HCT116 (cell line): Measurements from ENCODE around the gene PPRC1. TPM values are rescaled to one million over a fixed set of nuclear protein-coding genes. Genes with fewer than 3 reads are reported as not detected.

Source experiments
- ATAC-seq: fragments of 200-7000 bp; cut with Tn5 transposase; 2 replicates; pipeline ENCODE4 v1.9.1; 2020; ENCODE audit warnings: mild to moderate bottlenecking, moderate library complexity
- BruUV-seq: library from RNA; stranded (reverse); fragments of 400-500 nt; replicated peaks from 2 replicates; lab custom pipeline; 2021; lab: Mats Ljungman, UMichigan
- CTCF ChIA-PET: fragments of 300-600 bp; sonication (Branson Sonifier 250); formaldehyde crosslinking; loops from one replicate; lab custom pipeline; 2021; ENCODE audit warnings: antibody characterized with exemption; lab: Charles Lee
- POLR2A ChIA-PET: fragments of 300-600, 350-600 bp; sonication (Branson Sonifier 250); formaldehyde crosslinking; loops from one replicate; lab custom pipeline; 2021; ENCODE audit warnings: antibody characterized with exemption; lab: Charles Lee
- RAD21 ChIA-PET, 2 experiments: fragments of 300-600 bp; sonication (Branson Sonifier 250); formaldehyde crosslinking; loops; one replicate each; lab custom pipeline; 2023; ENCODE audit warnings: low total read pairs in 2 of 2; ENCODE audit not compliant: uncharacterized antibody in 2 of 2, unreplicated experiment in 2 of 2, low non-redundant PET in 1 of 2; lab: Charles Lee
- DNase-seq: peaks from one replicate; pipeline ENCODE4 v3.0.0-alpha.2; 2010; ENCODE audit warnings: low read depth, low spot score
- H2AFZ ChIP-seq: fragments of 200-600 bp; shearing (Covaris generic), sonication (generic); 2 replicates; pipeline ENCODE4 v1.6.1; 2017; ENCODE audit warnings: low read depth, mixed run types, mixed read lengths, antibody characterized with exemption, low read length; ENCODE audit not compliant: poor library complexity, severe bottlenecking
- H3K27ac ChIP-seq: 2 replicates; pipeline ENCODE4 v1.5.1; 2012; ENCODE audit warnings: low read depth, low read length
- H3K27me3 ChIP-seq: fragments of 200-600 bp; sonication (generic); 2 replicates; pipeline ENCODE4 v1.6.1; 2016; ENCODE audit warnings: mixed run types, low read length, mixed read lengths; ENCODE audit not compliant: insufficient read depth
- H3K36me3 ChIP-seq, 2 experiments: fragments of 200-500 bp in 1 of 2; fragments of 200-600 bp in 1 of 2; sonication (Bioruptor generic) in 1 of 2; sonication (generic) in 1 of 2; 2 replicates each; pipeline versions ENCODE4 v1.5.1 to v1.6.1; 2014 to 2016; ENCODE audit warnings: low read length in 2 of 2, inconsistent platforms in 1 of 2, mixed read lengths in 1 of 2, mixed run types in 1 of 2; ENCODE audit not compliant: insufficient read depth in 2 of 2, control insufficient read depth in 1 of 2
- H3K4me1 ChIP-seq, 2 experiments: fragments of 200-600 bp in 1 of 2; sonication (generic) in 1 of 2; 2 replicates each; pipeline versions ENCODE4 v1.5.1 to v1.6.1; 2012 to 2017; ENCODE audit warnings: low read length in 2 of 2, inconsistent platforms in 1 of 2, mild to moderate bottlenecking in 1 of 2, mixed read lengths in 1 of 2, mixed run types in 1 of 2, moderate library complexity in 1 of 2; ENCODE audit not compliant: insufficient read depth in 2 of 2, control insufficient read depth in 1 of 2
- H3K4me2 ChIP-seq: fragments of 200-600 bp; sonication (generic); 2 replicates; pipeline ENCODE4 v1.6.1; 2017; ENCODE audit warnings: mixed run types, low read length, mixed read lengths
- H3K4me3 ChIP-seq, 2 experiments: fragments of 200-600 bp in 1 of 2; sonication (generic) in 1 of 2; replicated peaks in 1 of 2; 2 replicates each; pipeline ENCODE4 v1.5.1; 2011 to 2016; ENCODE audit warnings: low read length in 2 of 2, control low read depth in 1 of 2, low read depth in 1 of 2, mild to moderate bottlenecking in 1 of 2, mixed read lengths in 1 of 2, mixed run types in 1 of 2
- H3K79me2 ChIP-seq: fragments of 200-600 bp; sonication (generic); 2 replicates; pipeline ENCODE4 v1.6.1; 2017; ENCODE audit warnings: mild to moderate bottlenecking, mixed run types, low read length, moderate library complexity, mixed read lengths; ENCODE audit not compliant: insufficient read depth
- H3K9ac ChIP-seq: fragments of 200-600 bp; sonication (generic); 2 replicates; pipeline ENCODE4 v1.6.1; 2016; ENCODE audit warnings: low read length, mixed read lengths
- H3K9me2 ChIP-seq: fragments of 200-600 bp; sonication (generic), shearing (Covaris generic); 2 replicates; pipeline ENCODE4 v1.6.1; 2017; ENCODE audit warnings: mixed run types, mild to moderate bottlenecking, moderate library complexity; ENCODE audit not compliant: insufficient read depth
- H3K9me3 ChIP-seq, 2 experiments: fragments of 200-500 bp in 1 of 2; fragments of 200-600 bp in 1 of 2; sonication (Bioruptor generic) in 1 of 2; sonication (generic) in 1 of 2; 2 replicates each; pipeline ENCODE4 v1.6.1; 2014 to 2017; ENCODE audit warnings: low read length in 2 of 2, mixed read lengths in 2 of 2, inconsistent platforms in 1 of 2, low read depth in 1 of 2, mild to moderate bottlenecking in 1 of 2, mixed run types in 1 of 2, moderate library complexity in 1 of 2; ENCODE audit not compliant: control insufficient read depth in 1 of 2, insufficient read depth in 1 of 2
- H4K20me1 ChIP-seq: fragments of 200-600 bp; sonication (generic), shearing (Covaris generic); 2 replicates; pipeline ENCODE4 v1.6.1; 2017; ENCODE audit warnings: mixed run types, mild to moderate bottlenecking, moderate library complexity; ENCODE audit not compliant: insufficient read depth
- CBX3 ChIP-seq: IDR thresholded peaks from 2 replicates; pipeline ENCODE4 v1.6.1; 2012; ENCODE audit warnings: low read depth
- CEBPB ChIP-seq: IDR thresholded peaks from 2 replicates; pipeline ENCODE4 v1.6.1; 2012; ENCODE audit warnings: low read depth
- EGR1 ChIP-seq: IDR thresholded peaks from 2 replicates; pipeline ENCODE4 v1.6.1; 2012; ENCODE audit warnings: low read depth
- ELF1 ChIP-seq: IDR thresholded peaks from 2 replicates; pipeline ENCODE4 v1.6.1; 2012; ENCODE audit warnings: low read depth, borderline replicate concordance
- EZH2 ChIP-seq: fragments of 200-600 bp; sonication (generic); IDR thresholded peaks from 2 replicates; pipeline ENCODE4 v1.6.1; 2017; ENCODE audit warnings: antibody characterized with exemption, mixed run types
- EZH2phosphoT487 ChIP-seq: fragments of 200-600 bp; IDR thresholded peaks from 2 replicates; pipeline ENCODE4 v1.6.1; 2018; ENCODE audit warnings: antibody characterized with exemption, borderline replicate concordance
- JUND ChIP-seq: IDR thresholded peaks from 2 replicates; pipeline ENCODE4 v1.6.1; 2012
- POLR2A ChIP-seq: IDR thresholded peaks from 2 replicates; pipeline ENCODE4 v1.7.0; 2011; ENCODE audit warnings: borderline replicate concordance; ENCODE audit not compliant: insufficient read depth, insufficient read length; ENCODE audit errors: extremely low read depth
- POLR2AphosphoS5 ChIP-seq: IDR thresholded peaks from 2 replicates; pipeline ENCODE4 v1.6.1; 2011; ENCODE audit warnings: mild to moderate bottlenecking, low read depth, low read length, moderate library complexity
- RAD21 ChIP-seq: IDR thresholded peaks from 2 replicates; pipeline ENCODE4 v1.6.1; 2012; ENCODE audit warnings: low read depth, mild to moderate bottlenecking
- SIN3A ChIP-seq: IDR thresholded peaks from 2 replicates; pipeline ENCODE4 v1.6.1; 2012; ENCODE audit warnings: low read depth
- SP1 ChIP-seq: IDR thresholded peaks from 2 replicates; pipeline ENCODE4 v1.6.1; 2012; ENCODE audit warnings: low read depth
- TCF7L2 ChIP-seq: IDR thresholded peaks from 2 replicates; pipeline ENCODE4 v1.7.0; 2011; ENCODE audit warnings: borderline replicate concordance, inconsistent platforms; ENCODE audit not compliant: insufficient read depth, insufficient read length; ENCODE audit errors: extremely low read depth
- YY1 ChIP-seq: IDR thresholded peaks from 2 replicates; pipeline ENCODE4 v1.6.1; 2011; ENCODE audit warnings: low read length, low read depth, moderate library complexity, mild to moderate bottlenecking; ENCODE audit not compliant: insufficient replicate concordance; ENCODE audit errors: extremely low read depth
- ZFX ChIP-seq: fragments of 450-650 bp; IDR thresholded peaks from 2 replicates; pipeline ENCODE4 v1.6.1; 2017
- ZNF274 ChIP-seq: fragments of 200-500 bp; sonication (Bioruptor generic); IDR thresholded peaks from 2 replicates; pipeline ENCODE4 v1.6.1; 2014; ENCODE audit warnings: mild to moderate bottlenecking, low read depth, low read length, inconsistent platforms
- intact Hi-C: fragments of 100-400 bp; cut with micrococcal nuclease; formaldehyde crosslinking; loops from 2 replicates; pipeline ENCODE4 v1.10.0; 2022
- total RNA-seq: library from RNA; stranded (reverse); gene quantifications from one replicate; pipeline ENCODE4 v1.2.1, GENCODE V29; 2021; ENCODE audit not compliant: unreplicated experiment
- TF ChIP-seq, protein P1 (sequence below): IDR thresholded peaks from 2 replicates; pipeline ENCODE4 v1.6.1; 2012
- TF ChIP-seq, protein P2 (sequence below): IDR thresholded peaks from 2 replicates; pipeline ENCODE4 v1.6.1; 2012
- TF ChIP-seq, protein P3 (sequence below): IDR thresholded peaks from 2 replicates; pipeline ENCODE4 v1.6.1; 2012; ENCODE audit warnings: low read depth
- TF ChIP-seq, protein P4 (sequence below), 3 experiments: fragments of 200-600 bp in 1 of 3; sonication (generic) in 1 of 3; IDR thresholded peaks in 2 of 3; conservative IDR thresholded peaks in 1 of 3; 2 replicates each; pipeline ENCODE4 v1.5.1; 2012 to 2017; ENCODE audit warnings: low read depth in 2 of 3, low read length in 2 of 3, antibody characterized with exemption in 1 of 3, borderline replicate concordance in 1 of 3, control low read depth in 1 of 3, mild to moderate bottlenecking in 1 of 3, mixed read lengths in 1 of 3, mixed run types in 1 of 3, moderate library complexity in 1 of 3; ENCODE audit not compliant: insufficient read depth in 1 of 3

The PPRC1 gene
- total RNA-seq, 1 experiment from 2014 or later, result 93.0 TPM

DNA sequence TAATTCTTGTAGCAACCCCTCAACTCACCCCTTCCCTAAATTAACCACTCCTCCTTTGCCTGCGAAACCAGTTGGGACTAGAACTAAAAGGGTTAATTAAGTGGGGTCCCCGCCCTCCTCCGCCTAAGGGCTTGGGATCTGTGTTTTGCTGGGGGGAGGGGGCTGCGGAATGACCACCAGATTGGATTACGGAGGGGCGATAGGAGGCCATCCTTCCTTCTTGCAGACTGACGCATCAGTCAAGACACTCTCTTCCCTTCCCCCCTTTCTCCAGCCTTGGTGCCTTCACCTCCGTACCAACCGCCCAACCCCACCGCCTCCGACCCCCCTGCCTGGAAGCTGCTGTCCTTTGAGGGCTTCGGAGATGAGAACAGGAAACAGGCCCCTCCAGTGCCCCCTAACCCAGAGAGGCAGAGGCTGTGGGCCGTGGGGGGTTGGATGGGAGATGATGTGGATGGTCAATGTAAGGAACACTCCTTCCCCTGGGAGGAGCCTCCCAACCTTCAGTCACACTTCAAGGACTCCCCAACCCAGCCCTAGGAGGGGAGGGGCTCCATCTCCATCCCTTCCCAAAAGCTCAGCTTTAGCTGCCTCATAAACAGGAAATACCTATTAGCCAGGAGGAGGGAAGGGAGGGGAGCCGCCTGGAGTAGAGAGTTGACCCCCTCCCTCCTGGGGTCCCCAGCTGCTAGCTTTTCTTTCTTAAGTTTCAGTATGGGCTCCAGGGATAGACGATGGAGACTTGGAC is 11.7 kb upstream of the PPRC1 start:
- intact Hi-C loops, result no loop called here
- Histone ChIP-seq H3K27me3 (no peaks in the 10 kb centered on the region), H3K9me3 (no peaks in the 10 kb centered on the region), H4K20me1 (no peaks in the 10 kb centered on the region), H3K27ac (peak overlapping the region; percentile 88), H3K79me2 (peaks cover 32% of the 10 kb centered on the region), H3K4me1 (peaks cover 42 to 59% of the 10 kb centered on the region in 2 experiments), H3K4me2 (peak overlapping the region; percentile 93), H3K36me3 (no peaks in the 10 kb centered on the region), H3K9ac (peak overlapping the region; percentile 82), H3K9me2 (no peaks in the 10 kb centered on the region), H3K4me3 (peak overlapping the region; percentile 81 to 89), H2AFZ (no peak overlapping the region)
- CTCF ChIA-PET, result no interaction called here
- POLR2A ChIA-PET, result no interaction called here
- BruUV-seq, result no TSS peak
- no peak for DNase-seq
- RAD21 ChIA-PET, result no interaction called here
- TF ChIP-seq EZH2, result no peak
- TF ChIP-seq SIN3A, result no peak
- TF ChIP-seq ELF1, result no peak
- TF ChIP-seq ZFX, result no peak
- TF ChIP-seq POLR2AphosphoS5, result no peak
- no peak for TF ChIP-seq JUND
- TF ChIP-seq, protein P1, sequence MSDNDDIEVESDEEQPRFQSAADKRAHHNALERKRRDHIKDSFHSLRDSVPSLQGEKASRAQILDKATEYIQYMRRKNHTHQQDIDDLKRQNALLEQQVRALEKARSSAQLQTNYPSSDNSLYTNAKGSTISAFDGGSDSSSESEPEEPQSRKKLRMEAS, result no peak
- TF ChIP-seq, protein P2, sequence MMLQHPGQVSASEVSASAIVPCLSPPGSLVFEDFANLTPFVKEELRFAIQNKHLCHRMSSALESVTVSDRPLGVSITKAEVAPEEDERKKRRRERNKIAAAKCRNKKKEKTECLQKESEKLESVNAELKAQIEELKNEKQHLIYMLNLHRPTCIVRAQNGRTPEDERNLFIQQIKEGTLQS, result no peak
- TF ChIP-seq, protein P3, sequence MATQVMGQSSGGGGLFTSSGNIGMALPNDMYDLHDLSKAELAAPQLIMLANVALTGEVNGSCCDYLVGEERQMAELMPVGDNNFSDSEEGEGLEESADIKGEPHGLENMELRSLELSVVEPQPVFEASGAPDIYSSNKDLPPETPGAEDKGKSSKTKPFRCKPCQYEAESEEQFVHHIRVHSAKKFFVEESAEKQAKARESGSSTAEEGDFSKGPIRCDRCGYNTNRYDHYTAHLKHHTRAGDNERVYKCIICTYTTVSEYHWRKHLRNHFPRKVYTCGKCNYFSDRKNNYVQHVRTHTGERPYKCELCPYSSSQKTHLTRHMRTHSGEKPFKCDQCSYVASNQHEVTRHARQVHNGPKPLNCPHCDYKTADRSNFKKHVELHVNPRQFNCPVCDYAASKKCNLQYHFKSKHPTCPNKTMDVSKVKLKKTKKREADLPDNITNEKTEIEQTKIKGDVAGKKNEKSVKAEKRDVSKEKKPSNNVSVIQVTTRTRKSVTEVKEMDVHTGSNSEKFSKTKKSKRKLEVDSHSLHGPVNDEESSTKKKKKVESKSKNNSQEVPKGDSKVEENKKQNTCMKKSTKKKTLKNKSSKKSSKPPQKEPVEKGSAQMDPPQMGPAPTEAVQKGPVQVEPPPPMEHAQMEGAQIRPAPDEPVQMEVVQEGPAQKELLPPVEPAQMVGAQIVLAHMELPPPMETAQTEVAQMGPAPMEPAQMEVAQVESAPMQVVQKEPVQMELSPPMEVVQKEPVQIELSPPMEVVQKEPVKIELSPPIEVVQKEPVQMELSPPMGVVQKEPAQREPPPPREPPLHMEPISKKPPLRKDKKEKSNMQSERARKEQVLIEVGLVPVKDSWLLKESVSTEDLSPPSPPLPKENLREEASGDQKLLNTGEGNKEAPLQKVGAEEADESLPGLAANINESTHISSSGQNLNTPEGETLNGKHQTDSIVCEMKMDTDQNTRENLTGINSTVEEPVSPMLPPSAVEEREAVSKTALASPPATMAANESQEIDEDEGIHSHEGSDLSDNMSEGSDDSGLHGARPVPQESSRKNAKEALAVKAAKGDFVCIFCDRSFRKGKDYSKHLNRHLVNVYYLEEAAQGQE, result no peak
- no peak for TF ChIP-seq EGR1
- TF ChIP-seq TCF7L2, result no peak
- TF ChIP-seq YY1, result no peak
- TF ChIP-seq RAD21, result no peak
- no peak for TF ChIP-seq SP1
- no peak for TF ChIP-seq POLR2A
- TF ChIP-seq, protein P4, sequence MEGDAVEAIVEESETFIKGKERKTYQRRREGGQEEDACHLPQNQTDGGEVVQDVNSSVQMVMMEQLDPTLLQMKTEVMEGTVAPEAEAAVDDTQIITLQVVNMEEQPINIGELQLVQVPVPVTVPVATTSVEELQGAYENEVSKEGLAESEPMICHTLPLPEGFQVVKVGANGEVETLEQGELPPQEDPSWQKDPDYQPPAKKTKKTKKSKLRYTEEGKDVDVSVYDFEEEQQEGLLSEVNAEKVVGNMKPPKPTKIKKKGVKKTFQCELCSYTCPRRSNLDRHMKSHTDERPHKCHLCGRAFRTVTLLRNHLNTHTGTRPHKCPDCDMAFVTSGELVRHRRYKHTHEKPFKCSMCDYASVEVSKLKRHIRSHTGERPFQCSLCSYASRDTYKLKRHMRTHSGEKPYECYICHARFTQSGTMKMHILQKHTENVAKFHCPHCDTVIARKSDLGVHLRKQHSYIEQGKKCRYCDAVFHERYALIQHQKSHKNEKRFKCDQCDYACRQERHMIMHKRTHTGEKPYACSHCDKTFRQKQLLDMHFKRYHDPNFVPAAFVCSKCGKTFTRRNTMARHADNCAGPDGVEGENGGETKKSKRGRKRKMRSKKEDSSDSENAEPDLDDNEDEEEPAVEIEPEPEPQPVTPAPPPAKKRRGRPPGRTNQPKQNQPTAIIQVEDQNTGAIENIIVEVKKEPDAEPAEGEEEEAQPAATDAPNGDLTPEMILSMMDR (IDR thresholded peaks at IDR 0.05 in 2 of 3, conservative IDR thresholded peaks at IDR 0.05 in 1 of 3; ENCODE audit: borderline replicate concordance in 1 of 3, insufficient read depth in 1 of 3, low read depth in 2 of 3, low read length in 2 of 3), result no peak
- TF ChIP-seq ZNF274, result no peak
- TF ChIP-seq CBX3, result no peak
- no peak for TF ChIP-seq CEBPB
- no peak for TF ChIP-seq EZH2phosphoT487
- TF ChIP-seq, all 23 proteins: peak for 0
- no peak for ATAC-seq
